Effector memory CD8-positive, alpha-beta T cell (primary cell): Measurements from ENCODE around the gene ADAMTSL2.
A peak's percentile ranks its signal among the peaks of the same experiment; 100 is the strongest.

Source experiments
- ATAC-seq: fragments of 150-1000 bp; cut with Tn5 transposase; replicated peaks from 2 replicates; pipeline ENCODE4 v1.10.0; 2021; ENCODE audit warnings: mild to moderate bottlenecking, moderate library complexity
- DNase-seq, 3 experiments: peaks; one replicate each; pipeline ENCODE4 v3.0.0; 2021
- H3K27ac Mint-ChIP-seq, 2 donors: one replicate each; pipeline ENCODE4 v1.8.0; 2022; ENCODE audit warnings: mild to moderate bottlenecking in 2 of 2, mixed read lengths in 2 of 2, moderate library complexity in 2 of 2
- H3K27me3 Mint-ChIP-seq, 2 donors: one replicate each; pipeline ENCODE4 v1.8.0; 2022; ENCODE audit warnings: mixed read lengths in 2 of 2
- H3K36me3 Mint-ChIP-seq: one replicate; pipeline ENCODE4 v1.8.0; 2022; ENCODE audit warnings: mild to moderate bottlenecking, moderate library complexity, mixed read lengths; ENCODE audit not compliant: insufficient read depth
- H3K4me1 Mint-ChIP-seq, 2 donors: one replicate each; pipeline ENCODE4 v1.8.0; 2022; ENCODE audit warnings: low read depth in 2 of 2, mixed read lengths in 2 of 2
- H3K4me3 Mint-ChIP-seq, 2 donors: one replicate each; pipeline ENCODE4 v1.8.0; 2022; ENCODE audit warnings: mild to moderate bottlenecking in 2 of 2, mixed read lengths in 2 of 2, moderate library complexity in 2 of 2
- H3K9me3 Mint-ChIP-seq, 2 donors: one replicate each; pipeline ENCODE4 v1.8.0; 2022; ENCODE audit warnings: mixed read lengths in 2 of 2
- total RNA-seq, 9 experiments: gene quantifications; one replicate each; lab custom pipeline; 2026; lab: John Stamatoyannopoulos, UW

Gene ADAMTSL2
- total RNA-seq, result 0 reads per million in 9 experiments

- ATAC-seq, result no peak
- H3K27me3 Mint-ChIP-seq, result peaks cover 41 to 82% of the 10 kb centered on the region in 2 donors
- peaks cover 0 to 5% of the 10 kb centered on the region in 2 donors for H3K4me1 Mint-ChIP-seq
- H3K36me3 Mint-ChIP-seq, result no peaks in the 10 kb centered on the region
- no peaks in the 10 kb centered on the region for H3K9me3 Mint-ChIP-seq
- DNase-seq, result no peak
- H3K27ac Mint-ChIP-seq, result no peak within 1 kb of the TSS
- H3K4me3 Mint-ChIP-seq, result no peak within 1 kb of the TSS
Measured at GRCh38 chr9:133534346-133535291, at the start of gene ADAMTSL2. TSS of gene ADAMTSL2 (plus strand) at chr9:133534704. CDS start at chr9:133536713, 2,009 bp downstream.

GRCh38 chr9:133485531-133486260 lies 48.8 kb upstream of the ADAMTSL2 start:
- Mint-ChIP-seq H3K27ac (no peak overlapping the region), H3K4me3 (peak overlapping the region; percentile 59), H3K27me3 (peaks cover 15 to 18% of the 10 kb centered on the region in 2 donors), H3K4me1 (peaks cover 4% of the 10 kb centered on the region in 2 donors), H3K9me3 (no peaks in the 10 kb centered on the region), H3K36me3 (no peaks in the 10 kb centered on the region)
- DNase-seq, result no peak
- ATAC-seq, result peak; percentile 28

- H3K36me3 Mint-ChIP-seq, result no peaks in the 10 kb centered on the region
- peaks cover 4% of the 10 kb centered on the region in 2 donors for H3K4me1 Mint-ChIP-seq
- H3K27me3 Mint-ChIP-seq, result peaks cover 15 to 19% of the 10 kb centered on the region in 2 donors
- ATAC-seq (no peak), DNase-seq (no peak)
- H3K4me3 Mint-ChIP-seq, result no peak overlapping the region
- H3K27ac Mint-ChIP-seq, result no peak overlapping the region
- no peaks in the 10 kb centered on the region for H3K9me3 Mint-ChIP-seq
Measured at GRCh38 chr9:133487331-133487725, 47.2 kb upstream of the ADAMTSL2 start.

- DNase-seq (no peak), ATAC-seq (no peak)
- Mint-ChIP-seq H3K27ac (no peak overlapping the region), H3K9me3 (no peaks in the 10 kb centered on the region), H3K4me3 (no peak overlapping the region), H3K4me1 (peaks cover 4% of the 10 kb centered on the region in 2 donors), H3K27me3 (peaks cover 15 to 32% of the 10 kb centered on the region in 2 donors), H3K36me3 (no peaks in the 10 kb centered on the region)
Measured at GRCh38 chr9:133488686-133489252, 45.7 kb upstream of the ADAMTSL2 start.

- DNase-seq (no peak), ATAC-seq (no peak)
- Mint-ChIP-seq H3K27me3 (peaks cover 15 to 33% of the 10 kb centered on the region in 2 donors), H3K36me3 (no peaks in the 10 kb centered on the region), H3K27ac (no peak overlapping the region), H3K9me3 (no peaks in the 10 kb centered on the region), H3K4me3 (no peak overlapping the region), H3K4me1 (peaks cover 4% of the 10 kb centered on the region in 2 donors)
Measured at GRCh38 chr9:133489253-133490190, 45.0 kb upstream of the ADAMTSL2 start.

GRCh38 chr9:133490201-133490681 lies 44.3 kb upstream of the ADAMTSL2 start:
- H3K36me3 Mint-ChIP-seq, result no peaks in the 10 kb centered on the region
- no peak overlapping the region for H3K27ac Mint-ChIP-seq
- H3K27me3 Mint-ChIP-seq, result peaks cover 15 to 33% of the 10 kb centered on the region in 2 donors
- no peaks in the 10 kb centered on the region for H3K9me3 Mint-ChIP-seq
- no peak overlapping the region for H3K4me3 Mint-ChIP-seq
- no peak for ATAC-seq
- no peak for DNase-seq
- peaks cover 4% of the 10 kb centered on the region in 2 donors for H3K4me1 Mint-ChIP-seq

GRCh38 chr9:133490865-133491655 lies 43.4 kb upstream of the ADAMTSL2 start:
- no peak for DNase-seq
- no peaks in the 10 kb centered on the region for H3K9me3 Mint-ChIP-seq
- no peak overlapping the region for H3K27ac Mint-ChIP-seq
- H3K4me3 Mint-ChIP-seq, result no peak overlapping the region
- peaks cover 15 to 33% of the 10 kb centered on the region in 2 donors for H3K27me3 Mint-ChIP-seq
- H3K4me1 Mint-ChIP-seq, result peaks cover 2% of the 10 kb centered on the region in 2 donors
- no peaks in the 10 kb centered on the region for H3K36me3 Mint-ChIP-seq
- no peak for ATAC-seq

- H3K9me3 Mint-ChIP-seq, result no peaks in the 10 kb centered on the region
- ATAC-seq, result no peak
- H3K36me3 Mint-ChIP-seq, result no peaks in the 10 kb centered on the region
- no peak overlapping the region for H3K27ac Mint-ChIP-seq
- peaks cover 15 to 33% of the 10 kb centered on the region in 2 donors for H3K27me3 Mint-ChIP-seq
- no peak overlapping the region for H3K4me3 Mint-ChIP-seq
- no peaks in the 10 kb centered on the region for H3K4me1 Mint-ChIP-seq
- DNase-seq, result no peak
Measured at GRCh38 chr9:133491656-133491925, 42.9 kb upstream of the ADAMTSL2 start.

GRCh38 chr9:133492061-133493021 lies 42.2 kb upstream of the ADAMTSL2 start:
- no peak overlapping the region for H3K27ac Mint-ChIP-seq
- peaks cover 16 to 33% of the 10 kb centered on the region in 2 donors for H3K27me3 Mint-ChIP-seq
- DNase-seq (no peak), ATAC-seq (no peak)
- no peaks in the 10 kb centered on the region for H3K9me3 Mint-ChIP-seq
- H3K4me1 Mint-ChIP-seq, result no peaks in the 10 kb centered on the region
- H3K36me3 Mint-ChIP-seq, result no peaks in the 10 kb centered on the region
- H3K4me3 Mint-ChIP-seq, result no peak overlapping the region

GRCh38 chr9:133493428-133493827 lies 41.1 kb upstream of the ADAMTSL2 start:
- Mint-ChIP-seq H3K9me3 (no peaks in the 10 kb centered on the region), H3K27me3 (peaks cover 27 to 37% of the 10 kb centered on the region in 2 donors), H3K27ac (no peak overlapping the region), H3K4me1 (no peaks in the 10 kb centered on the region), H3K36me3 (no peaks in the 10 kb centered on the region), H3K4me3 (no peak overlapping the region)
- no peak for DNase-seq
- no peak for ATAC-seq

- no peak for DNase-seq
- no peak for ATAC-seq
- Mint-ChIP-seq H3K4me1 (no peaks in the 10 kb centered on the region), H3K27me3 (peaks cover 31 to 42% of the 10 kb centered on the region in 2 donors), H3K36me3 (no peaks in the 10 kb centered on the region), H3K4me3 (no peak overlapping the region), H3K27ac (no peak overlapping the region), H3K9me3 (no peaks in the 10 kb centered on the region)
Measured at GRCh38 chr9:133493845-133494540, 40.5 kb upstream of the ADAMTSL2 start.
